Right ventricle myocardium superior (tissue), 1 donor: ENCODE results near the gene PLAGL1. TPM values are rescaled to one million over a fixed set of nuclear protein-coding genes. Genes with fewer than 3 reads are reported as not detected.
"Not testable (repeated sequence)": the region's sequence is repeated elsewhere in the genome, so short reads cannot be mapped to it uniquely, and the experiment has no call there.

Experiments used
- ATAC-seq: fragments of 200-7000 bp; cut with Tn5 transposase; one replicate; pipeline ENCODE4 v1.9.1; 2020; ENCODE audit warnings: mild to moderate bottlenecking; ENCODE audit not compliant: poor library complexity
- DNase-seq: peaks from one replicate; pipeline ENCODE4 v3.0.0-alpha.2; 2020
- intact Hi-C: fragments of 100-400 bp; cut with DNase I; formaldehyde crosslinking; loops from one replicate; pipeline ENCODE4 v1.11.2; 2022
- long read RNA-seq: library from polyadenylated mRNA; unstranded; transcript quantifications from one replicate; pipeline ENCODE4 v2.0.0, GENCODE V29; 2021
- total RNA-seq: library from RNA; stranded (reverse); fragmentation: NEBNext Ultra II Directional; extraction: Animal tissue kit (Norgen Biotek cat#: 25700); gene quantifications from one replicate; pipeline ENCODE4 v1.2.1, GENCODE V29; 2021
- donor health status: DM: no; HTN: yes; CAD: no; lungs with severe emphysema.

Gene PLAGL1
- total RNA-seq: 10.8 TPM
- long read RNA-seq, partial matches to known transcripts: 1 of 13 reads
- long read RNA-seq, other reads (novel, unspliced or antisense): 8 of 13 reads

GRCh38 chr6:144008120-144008811, at the start of gene PLAGL1:
TSS of gene PLAGL1 (minus strand) at chr6:144008259. CDS start at chr6:143948136, 60,123 bp downstream.
- peak; percentile 85 for DNase-seq
- intact Hi-C loops: no loop called here
- peak; percentile 94 for ATAC-seq

GRCh38 chr6:144055121-144055931, 47.3 kb upstream of the PLAGL1 start:
- intact Hi-C loops: no loop called here
- no peak for ATAC-seq
- no peak for DNase-seq

- intact Hi-C loops: no loop called here
- ATAC-seq: no peak
These were observed 45.5 kb upstream of the PLAGL1 start for GRCh38 chr6:144053601-144054000.

GRCh38 chr6:144052488-144052887, 44.4 kb upstream of the PLAGL1 start:
- intact Hi-C loops: no loop called here
- DNase-seq (no peak), ATAC-seq (no peak)

More at GRCh38 chr6:144053601-144054000, 45.5 kb upstream of the PLAGL1 start:
- DNase-seq: no peak

GRCh38 chr6:144049386-144049785, 41.3 kb upstream of the PLAGL1 start:
- DNase-seq (no peak), ATAC-seq (no peak)
- intact Hi-C loops: no loop called here

- DNase-seq (no peak), ATAC-seq (no peak)
- intact Hi-C loops: no loop called here
These were observed 39.6 kb upstream of the PLAGL1 start for GRCh38 chr6:144047688-144048087.

- DNase-seq, intact Hi-C loops, ATAC-seq: not testable (repeated sequence)
These were observed 38.6 kb upstream of the PLAGL1 start for GRCh38 chr6:144046672-144047071.

GRCh38 chr6:144044989-144045388, 36.9 kb upstream of the PLAGL1 start:
- ATAC-seq, DNase-seq, intact Hi-C loops: not testable (repeated sequence)

- ATAC-seq: no peak
- intact Hi-C loops: no loop called here
These were observed 28.8 kb upstream of the PLAGL1 start for GRCh38 chr6:144036835-144037195.

GRCh38 chr6:144036064-144036834, 28.2 kb upstream of the PLAGL1 start:
- peak; percentile 80 for ATAC-seq
- intact Hi-C loops: no loop called here
- DNase-seq: peak; percentile 42

More at GRCh38 chr6:144036835-144037195, 28.8 kb upstream of the PLAGL1 start:
- DNase-seq: no peak

GRCh38 chr6:144035416-144035815, 27.4 kb upstream of the PLAGL1 start:
- intact Hi-C loops: no loop called here
- ATAC-seq (no peak), DNase-seq (no peak)

- intact Hi-C loops: no loop called here
- DNase-seq: no peak
- ATAC-seq: no peak
These were observed 26.0 kb upstream of the PLAGL1 start for GRCh38 chr6:144033816-144034735.

GRCh38 chr6:144029452-144029851, 21.4 kb upstream of the PLAGL1 start:
- intact Hi-C loops: no loop called here
- DNase-seq: no peak
- ATAC-seq: no peak

- no peak for DNase-seq
- intact Hi-C loops: no loop called here
- ATAC-seq: no peak
These were observed 20.0 kb upstream of the PLAGL1 start for GRCh38 chr6:144027932-144028587.

GRCh38 chr6:144023216-144023615, 15.2 kb upstream of the PLAGL1 start:
- DNase-seq (no peak), ATAC-seq (no peak)
- intact Hi-C loops: no loop called here

GRCh38 chr6:144019929-144020328, 11.9 kb upstream of the PLAGL1 start:
- intact Hi-C loops: loop anchor here (10.0 kb wide), 1 partner anchor 85 kb away; no protein-coding TSS in a partner anchor
- ATAC-seq (no peak), DNase-seq (no peak)
